ENCODE data around the gene BBOF1.
"Not testable (repeated sequence)": the region's sequence is repeated elsewhere in the genome, so short reads cannot be mapped to it uniquely, and the experiment has no call there.

The BBOF1 gene

DNA sequence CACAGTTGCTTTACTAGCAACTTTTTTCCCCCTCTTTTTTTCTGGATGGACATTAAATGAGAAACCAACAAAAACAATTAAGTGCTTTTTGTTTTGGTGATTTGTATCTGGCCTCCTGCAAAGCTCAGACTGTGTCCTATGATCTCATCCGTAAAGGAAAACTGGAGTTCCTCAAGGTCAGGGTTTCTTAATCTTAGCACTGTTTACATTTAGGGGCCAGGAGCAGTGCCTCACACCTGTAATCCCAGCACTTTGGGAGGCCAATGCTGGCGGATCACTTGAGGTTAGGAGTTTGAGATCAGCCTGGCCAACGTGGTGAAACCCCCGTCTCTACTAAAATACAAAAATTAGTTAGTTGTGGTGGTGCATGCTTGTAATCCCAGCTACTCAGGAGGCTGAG lies 28.1 kb upstream of the BBOF1 start:
- Mint-ChIP-seq H3K27me3 (ENCODE audit: low read depth, poor library complexity) (no peaks in the 10 kb centered on the region), H3K36me3 (ENCODE audit: low read depth) (peaks cover 27% of the 10 kb centered on the region), H3K4me1 (peaks cover 20% of the 10 kb centered on the region), H3K4me3 (no peak overlapping the region), H3K9me3 (no peaks in the 10 kb centered on the region), H3K27ac (peak overlapping the region; percentile 85)
- no peak for DNase-seq
- TF ChIP-seq, protein P1, sequence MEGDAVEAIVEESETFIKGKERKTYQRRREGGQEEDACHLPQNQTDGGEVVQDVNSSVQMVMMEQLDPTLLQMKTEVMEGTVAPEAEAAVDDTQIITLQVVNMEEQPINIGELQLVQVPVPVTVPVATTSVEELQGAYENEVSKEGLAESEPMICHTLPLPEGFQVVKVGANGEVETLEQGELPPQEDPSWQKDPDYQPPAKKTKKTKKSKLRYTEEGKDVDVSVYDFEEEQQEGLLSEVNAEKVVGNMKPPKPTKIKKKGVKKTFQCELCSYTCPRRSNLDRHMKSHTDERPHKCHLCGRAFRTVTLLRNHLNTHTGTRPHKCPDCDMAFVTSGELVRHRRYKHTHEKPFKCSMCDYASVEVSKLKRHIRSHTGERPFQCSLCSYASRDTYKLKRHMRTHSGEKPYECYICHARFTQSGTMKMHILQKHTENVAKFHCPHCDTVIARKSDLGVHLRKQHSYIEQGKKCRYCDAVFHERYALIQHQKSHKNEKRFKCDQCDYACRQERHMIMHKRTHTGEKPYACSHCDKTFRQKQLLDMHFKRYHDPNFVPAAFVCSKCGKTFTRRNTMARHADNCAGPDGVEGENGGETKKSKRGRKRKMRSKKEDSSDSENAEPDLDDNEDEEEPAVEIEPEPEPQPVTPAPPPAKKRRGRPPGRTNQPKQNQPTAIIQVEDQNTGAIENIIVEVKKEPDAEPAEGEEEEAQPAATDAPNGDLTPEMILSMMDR (IDR thresholded peaks at IDR 0.05): no peak

DNA sequence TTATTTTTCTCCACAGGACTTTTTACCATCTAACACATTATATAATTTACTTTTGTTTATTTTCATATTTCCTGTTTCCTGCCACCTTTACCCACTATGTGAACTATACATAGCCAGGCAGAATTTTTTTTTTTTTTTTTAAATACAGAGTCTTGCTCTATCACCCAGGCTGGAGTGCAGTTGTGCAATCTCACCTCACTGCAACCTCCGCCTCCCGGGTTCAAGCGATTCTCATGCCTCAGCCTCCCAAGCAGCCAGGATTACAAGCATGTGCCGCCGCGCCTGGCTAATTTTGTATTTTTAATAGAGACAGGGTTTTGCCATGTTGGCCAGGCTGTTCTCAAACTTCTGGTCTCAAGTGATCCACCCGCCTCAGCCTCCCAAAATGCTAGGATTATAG lies 24.2 kb upstream of the BBOF1 start:
- DNase-seq; H3K9me3 Mint-ChIP-seq; H3K4me3 Mint-ChIP-seq; H3K27me3 Mint-ChIP-seq (ENCODE audit: low read depth, poor library complexity): not testable (repeated sequence)
- H3K4me1 Mint-ChIP-seq: peaks cover 46% of the 10 kb centered on the region
- H3K36me3 Mint-ChIP-seq (ENCODE audit: low read depth): peaks cover 17% of the 10 kb centered on the region
- H3K27ac Mint-ChIP-seq: peak overlapping the region; percentile 57

DNA sequence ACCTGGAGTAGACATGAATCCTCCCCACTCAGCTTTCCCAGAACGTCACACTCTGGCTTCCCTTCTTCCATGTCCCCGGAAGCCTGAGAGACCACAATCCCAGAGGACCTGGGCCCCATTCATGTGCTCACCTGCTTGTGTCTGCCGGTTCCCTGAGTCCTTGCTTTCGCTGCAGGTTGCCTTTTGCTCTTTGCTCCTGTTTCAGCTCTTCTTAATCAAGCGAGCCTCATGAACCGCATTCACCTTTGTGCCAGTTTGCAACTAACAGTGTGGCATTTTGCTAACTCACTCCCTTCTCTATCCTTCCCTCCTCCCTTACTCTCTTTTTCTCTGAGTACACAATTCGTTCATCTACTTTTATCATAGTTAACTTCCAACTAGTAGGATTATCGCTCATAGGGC lies 23.2 kb upstream of the BBOF1 start:
- Mint-ChIP-seq H3K27me3 (ENCODE audit: low read depth, poor library complexity) (no peaks in the 10 kb centered on the region), H3K27ac (peak overlapping the region; percentile 5), H3K4me1 (peaks cover 44% of the 10 kb centered on the region), H3K9me3 (no peaks in the 10 kb centered on the region), H3K36me3 (ENCODE audit: low read depth) (peaks cover 17% of the 10 kb centered on the region), H3K4me3 (no peak overlapping the region)
- TF ChIP-seq, protein P1 (IDR thresholded peaks at IDR 0.05): no peak
- no peak for DNase-seq

DNA sequence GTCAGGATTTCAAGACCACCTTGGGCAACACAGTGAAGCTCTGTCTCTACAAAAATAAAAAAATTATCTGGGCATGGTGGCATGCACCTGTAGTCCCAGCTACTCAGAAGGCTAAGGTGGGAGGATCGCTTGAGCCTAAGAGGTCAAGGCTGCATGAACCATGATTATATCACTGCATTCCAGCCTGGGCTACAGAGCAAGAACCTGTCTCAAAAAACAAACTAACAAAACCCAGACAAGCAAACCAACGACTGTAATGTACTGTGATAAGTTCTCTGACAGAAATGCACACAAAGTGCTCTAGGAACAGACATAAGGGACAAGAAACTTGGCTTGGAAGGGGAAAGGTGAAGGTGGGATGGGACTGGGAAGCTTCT lies 22.4 kb upstream of the BBOF1 start:
- Mint-ChIP-seq H3K4me1 (peaks cover 41% of the 10 kb centered on the region), H3K36me3 (ENCODE audit: low read depth) (peaks cover 17% of the 10 kb centered on the region), H3K4me3 (no peak overlapping the region), H3K27ac (peak overlapping the region; percentile 76), H3K9me3 (no peaks in the 10 kb centered on the region), H3K27me3 (ENCODE audit: low read depth, poor library complexity) (no peaks in the 10 kb centered on the region)
- TF ChIP-seq, protein P1 (IDR thresholded peaks at IDR 0.05): no peak
- no peak for DNase-seq

DNA sequence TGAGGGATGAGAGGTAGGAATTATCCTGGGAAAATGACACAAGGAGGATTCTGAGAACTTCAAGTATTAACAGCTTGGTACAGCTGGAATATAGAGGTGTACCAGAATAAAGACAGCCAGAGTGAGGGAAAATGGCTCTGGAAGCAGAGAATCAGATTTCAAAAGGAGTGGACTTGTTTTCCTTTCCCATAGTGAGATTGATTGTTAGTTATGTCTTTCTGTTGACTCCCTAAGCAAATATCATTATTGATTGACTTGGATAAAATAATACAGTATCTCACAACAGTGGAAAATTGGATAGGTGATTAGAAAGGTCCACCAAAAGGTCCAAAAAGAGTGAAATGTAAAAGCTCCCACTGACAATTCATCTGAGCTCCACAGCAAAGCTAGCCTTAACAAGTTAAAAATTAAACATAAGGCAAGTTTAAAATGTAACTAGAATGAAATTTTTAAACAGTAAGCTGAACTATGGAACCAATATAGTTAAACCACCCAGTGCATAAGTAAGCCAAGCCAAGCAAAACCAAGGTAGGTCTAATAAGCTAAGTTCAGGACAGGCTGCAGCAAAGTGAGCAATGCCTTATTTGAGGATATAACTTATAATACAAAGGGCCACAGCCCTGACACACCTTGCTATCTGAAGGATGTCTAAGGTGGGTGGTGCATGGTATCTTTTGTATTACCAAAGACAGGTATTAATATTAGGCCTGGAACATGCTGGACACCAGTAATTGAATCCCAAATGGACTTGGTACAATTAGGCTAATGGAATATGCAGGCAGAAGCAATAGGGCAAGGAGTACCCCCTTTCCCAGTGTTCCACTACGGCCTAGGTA lies 21.8 kb upstream of the BBOF1 start:
- Mint-ChIP-seq H3K9me3 (no peaks in the 10 kb centered on the region), H3K27ac (peak overlapping the region; percentile 76), H3K27me3 (ENCODE audit: low read depth, poor library complexity) (no peaks in the 10 kb centered on the region), H3K4me3 (no peak overlapping the region), H3K4me1 (peaks cover 41% of the 10 kb centered on the region), H3K36me3 (ENCODE audit: low read depth) (peaks cover 17% of the 10 kb centered on the region)
- TF ChIP-seq, protein P1 (IDR thresholded peaks at IDR 0.05): no peak
- no peak for DNase-seq

DNA sequence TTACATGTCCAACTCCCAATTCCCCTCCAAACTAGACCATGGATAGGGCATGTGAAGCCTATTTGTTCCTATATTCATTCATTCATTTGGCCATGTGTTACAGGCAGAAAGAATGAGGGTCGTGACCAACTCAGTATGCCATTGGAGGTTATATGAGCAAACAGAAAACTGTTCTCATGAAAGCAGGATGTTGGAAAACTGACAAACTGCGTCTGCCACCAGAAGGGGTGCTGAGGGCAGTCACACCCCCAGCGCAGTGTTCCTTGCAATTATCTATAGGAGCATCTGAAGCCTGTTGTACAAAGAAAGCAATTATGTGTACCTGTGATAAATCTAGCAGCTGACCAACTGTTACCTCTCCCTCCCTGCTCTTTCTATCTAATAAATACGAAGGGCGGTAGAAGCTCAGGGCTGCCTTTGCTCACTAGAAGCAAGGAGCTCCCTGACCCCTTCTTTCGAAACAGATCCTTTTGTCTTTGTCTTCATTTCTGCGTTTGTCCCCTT lies 21.2 kb upstream of the BBOF1 start:
- TF ChIP-seq, protein P1 (IDR thresholded peaks at IDR 0.05): no peak
- no peaks in the 10 kb centered on the region for H3K9me3 Mint-ChIP-seq
- H3K4me3 Mint-ChIP-seq: no peak overlapping the region
- DNase-seq: no peak
- H3K27me3 Mint-ChIP-seq (ENCODE audit: low read depth, poor library complexity): no peaks in the 10 kb centered on the region
- peaks cover 41% of the 10 kb centered on the region for H3K4me1 Mint-ChIP-seq
- H3K27ac Mint-ChIP-seq: peak overlapping the region; percentile 77
- H3K36me3 Mint-ChIP-seq (ENCODE audit: low read depth): peaks cover 21% of the 10 kb centered on the region
